ENCODE data around the gene RABGGTA. TPM values are rescaled to one million over a fixed set of nuclear protein-coding genes. Genes with fewer than 3 reads are reported as not detected.

The RABGGTA gene
- total and polyA plus RNA-seq, 10 of the 15 experiments (the other 5 are each of a cell fraction or from before 2014, with no cell fraction given), result 19.1 to 75.6 (median 46.9) TPM

GRCh38 chr14:24256960-24257359, 14.4 kb downstream of the RABGGTA start:
- FAIRE-seq, result no peak
- in situ Hi-C loops (cut with MboI) (no loop called here), intact Hi-C loops (cut with micrococcal nuclease; ENCODE audit: unreplicated experiment) (no loop called here)
- no peak overlapping the region for H2AFZ ChIP-seq (ENCODE audit: control insufficient read depth, low read depth, low read length)
- no peak overlapping the region for H3K9ac ChIP-seq (ENCODE audit: control insufficient read depth, insufficient read depth, low read length)
- no peak for DNase-seq (ENCODE audit: low read depth, low spot score)
- ATAC-seq, result no peak
- H3K4me2 ChIP-seq (ENCODE audit: control insufficient read depth, insufficient read depth), result no peak overlapping the region
- H3K4me3 ChIP-seq, result no peak overlapping the region
- ChIA-PET SMC1A (ENCODE audit: uncharacterized antibody, unreplicated experiment) (interaction anchor here (0.8 kb wide), 1 partner anchor 17 kb away, joined by 3 read pairs; no protein-coding TSS in a partner anchor), CTCF (interaction anchor here (1.8 kb wide), 1 partner anchor 13 kb away, joined by 8 read pairs; no protein-coding TSS in a partner anchor), RAD21 (ENCODE audit: unreplicated experiment) (no interaction called here), POLR2A (interaction anchor here (0.5 to 0.9 kb wide), 2 partner anchors 14 to 65 kb away, joined by 3 to 5 read pairs; partner anchors contain the start of gene RABGGTA)
- no peaks in the 10 kb centered on the region for H3K9me3 ChIP-seq (replicated peaks; ENCODE audit: control insufficient read depth, insufficient read depth, low read length)
- H4K20me1 ChIP-seq (ENCODE audit: control insufficient read depth, insufficient read depth), result no peaks in the 10 kb centered on the region
- no peak overlapping the region for H3K27ac ChIP-seq (ENCODE audit: control insufficient read depth, insufficient read depth)
- no peaks in the 10 kb centered on the region for H3K79me2 ChIP-seq (ENCODE audit: control insufficient read depth, insufficient read depth, low read length)
- H3K4me1 ChIP-seq (ENCODE audit: control insufficient read depth, insufficient read depth, low read length), result no peaks in the 10 kb centered on the region
- H3K36me3 ChIP-seq (ENCODE audit: control insufficient read depth in 2 of 2, insufficient read depth in 2 of 2, low read length in 1 of 2), result peaks cover 0 to 3% of the 10 kb centered on the region in 2 experiments; a peak in 2 of 4 replicates
- no peaks in the 10 kb centered on the region for H3K27me3 ChIP-seq (replicated peaks in 1 of 2; ENCODE audit: control insufficient read depth in 2 of 2, insufficient read depth in 2 of 2, low read length in 1 of 2)
- BruUV-seq (replicated peaks), result no TSS peak
- 64% methylated on average over 4 of the region's 4 CpGs for WGBS (ENCODE audit: insufficient coverage, insufficient replicate concordance, low lambda C conversion rate, missing lambda C conversion rate)
- TF ChIP-seq SMC3 (IDR thresholded peaks at IDR 0.05; ENCODE audit: borderline replicate concordance, low read length) (no peak), HDGF (IDR thresholded peaks at IDR 0.05) (no peak), RFX5 (IDR thresholded peaks at IDR 0.05; ENCODE audit: low read depth, low read length) (no peak), TCF7 (IDR thresholded peaks at IDR 0.05; ENCODE audit: borderline replicate concordance) (no peak), NBN (IDR thresholded peaks at IDR 0.05) (no peak), BCL3 (IDR thresholded peaks at IDR 0.05; ENCODE audit: borderline replicate concordance, insufficient read depth, low read depth, low read length, poor library complexity, severe bottlenecking) (no peak), CEBPB (IDR thresholded peaks at IDR 0.05; ENCODE audit: borderline replicate concordance in 1 of 2, low read depth in 2 of 2, low read length in 2 of 2) (no peak), WRNIP1 (IDR thresholded peaks at IDR 0.05; ENCODE audit: borderline replicate concordance, low read depth, low read length) (no peak), MEF2A (IDR thresholded peaks at IDR 0.05; ENCODE audit: insufficient read depth, low read depth, low read length) (no peak), IRF4 (IDR thresholded peaks at IDR 0.05; ENCODE audit: low read depth, low read length) (no peak), EGR1 (IDR thresholded peaks at IDR 0.05; ENCODE audit: borderline replicate concordance in 1 of 2, low read depth in 2 of 2, low read length in 2 of 2) (no peak)
- TF ChIP-seq, protein P1, sequence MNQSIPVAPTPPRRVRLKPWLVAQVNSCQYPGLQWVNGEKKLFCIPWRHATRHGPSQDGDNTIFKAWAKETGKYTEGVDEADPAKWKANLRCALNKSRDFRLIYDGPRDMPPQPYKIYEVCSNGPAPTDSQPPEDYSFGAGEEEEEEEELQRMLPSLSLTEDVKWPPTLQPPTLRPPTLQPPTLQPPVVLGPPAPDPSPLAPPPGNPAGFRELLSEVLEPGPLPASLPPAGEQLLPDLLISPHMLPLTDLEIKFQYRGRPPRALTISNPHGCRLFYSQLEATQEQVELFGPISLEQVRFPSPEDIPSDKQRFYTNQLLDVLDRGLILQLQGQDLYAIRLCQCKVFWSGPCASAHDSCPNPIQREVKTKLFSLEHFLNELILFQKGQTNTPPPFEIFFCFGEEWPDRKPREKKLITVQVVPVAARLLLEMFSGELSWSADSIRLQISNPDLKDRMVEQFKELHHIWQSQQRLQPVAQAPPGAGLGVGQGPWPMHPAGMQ (IDR thresholded peaks at IDR 0.05; ENCODE audit: borderline replicate concordance), result no peak
- TF ChIP-seq, protein P2, sequence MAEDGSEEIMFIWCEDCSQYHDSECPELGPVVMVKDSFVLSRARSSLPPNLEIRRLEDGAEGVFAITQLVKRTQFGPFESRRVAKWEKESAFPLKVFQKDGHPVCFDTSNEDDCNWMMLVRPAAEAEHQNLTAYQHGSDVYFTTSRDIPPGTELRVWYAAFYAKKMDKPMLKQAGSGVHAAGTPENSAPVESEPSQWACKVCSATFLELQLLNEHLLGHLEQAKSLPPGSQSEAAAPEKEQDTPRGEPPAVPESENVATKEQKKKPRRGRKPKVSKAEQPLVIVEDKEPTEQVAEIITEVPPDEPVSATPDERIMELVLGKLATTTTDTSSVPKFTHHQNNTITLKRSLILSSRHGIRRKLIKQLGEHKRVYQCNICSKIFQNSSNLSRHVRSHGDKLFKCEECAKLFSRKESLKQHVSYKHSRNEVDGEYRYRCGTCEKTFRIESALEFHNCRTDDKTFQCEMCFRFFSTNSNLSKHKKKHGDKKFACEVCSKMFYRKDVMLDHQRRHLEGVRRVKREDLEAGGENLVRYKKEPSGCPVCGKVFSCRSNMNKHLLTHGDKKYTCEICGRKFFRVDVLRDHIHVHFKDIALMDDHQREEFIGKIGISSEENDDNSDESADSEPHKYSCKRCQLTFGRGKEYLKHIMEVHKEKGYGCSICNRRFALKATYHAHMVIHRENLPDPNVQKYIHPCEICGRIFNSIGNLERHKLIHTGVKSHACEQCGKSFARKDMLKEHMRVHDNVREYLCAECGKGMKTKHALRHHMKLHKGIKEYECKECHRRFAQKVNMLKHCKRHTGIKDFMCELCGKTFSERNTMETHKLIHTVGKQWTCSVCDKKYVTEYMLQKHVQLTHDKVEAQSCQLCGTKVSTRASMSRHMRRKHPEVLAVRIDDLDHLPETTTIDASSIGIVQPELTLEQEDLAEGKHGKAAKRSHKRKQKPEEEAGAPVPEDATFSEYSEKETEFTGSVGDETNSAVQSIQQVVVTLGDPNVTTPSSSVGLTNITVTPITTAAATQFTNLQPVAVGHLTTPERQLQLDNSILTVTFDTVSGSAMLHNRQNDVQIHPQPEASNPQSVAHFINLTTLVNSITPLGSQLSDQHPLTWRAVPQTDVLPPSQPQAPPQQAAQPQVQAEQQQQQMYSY (CRISPR knock-in tag; IDR thresholded peaks at IDR 0.05), result no peak
- TF ChIP-seq, protein P3, sequence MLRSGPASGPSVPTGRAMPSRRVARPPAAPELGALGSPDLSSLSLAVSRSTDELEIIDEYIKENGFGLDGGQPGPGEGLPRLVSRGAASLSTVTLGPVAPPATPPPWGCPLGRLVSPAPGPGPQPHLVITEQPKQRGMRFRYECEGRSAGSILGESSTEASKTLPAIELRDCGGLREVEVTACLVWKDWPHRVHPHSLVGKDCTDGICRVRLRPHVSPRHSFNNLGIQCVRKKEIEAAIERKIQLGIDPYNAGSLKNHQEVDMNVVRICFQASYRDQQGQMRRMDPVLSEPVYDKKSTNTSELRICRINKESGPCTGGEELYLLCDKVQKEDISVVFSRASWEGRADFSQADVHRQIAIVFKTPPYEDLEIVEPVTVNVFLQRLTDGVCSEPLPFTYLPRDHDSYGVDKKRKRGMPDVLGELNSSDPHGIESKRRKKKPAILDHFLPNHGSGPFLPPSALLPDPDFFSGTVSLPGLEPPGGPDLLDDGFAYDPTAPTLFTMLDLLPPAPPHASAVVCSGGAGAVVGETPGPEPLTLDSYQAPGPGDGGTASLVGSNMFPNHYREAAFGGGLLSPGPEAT (IDR thresholded peaks at IDR 0.05; ENCODE audit: low read depth), result no peak

Data from GM12878 (cell line).